Heart right ventricle (tissue), 16 donors: ENCODE measurements around the gene DNAL1. TPM values are rescaled to one million over a fixed set of nuclear protein-coding genes. Genes with fewer than 3 reads are reported as not detected.

Experiments used
- ATAC-seq, 8 donors: fragments of 200-7000 bp; cut with Tn5 transposase; one replicate each; pipeline ENCODE4 v1.9.1; 2020; ENCODE audit warnings: mild to moderate bottlenecking in 8 of 8, moderate library complexity in 8 of 8, moderate number of reproducible peaks in 1 of 8
- DNase-seq, 2 donors: peaks; one replicate each; pipeline ENCODE4 v3.0.0-alpha.2; 2020
- H3K27ac ChIP-seq, 10 donors: fragments of 200-600 bp; sonication (generic) in 2 of 10; one replicate each; pipeline versions ENCODE4 v1.5.0 to v1.8.0; 2020 to 2022; ENCODE audit warnings: mild to moderate bottlenecking in 3 of 10
- H3K27me3 ChIP-seq, 7 donors: fragments of 200-600 bp; one replicate each; pipeline ENCODE4 v1.8.0; 2021 to 2022; ENCODE audit warnings: mild to moderate bottlenecking in 2 of 7
- H3K36me3 ChIP-seq, 9 donors: fragments of 200-600 bp; sonication (generic) in 1 of 9; one replicate each; pipeline versions ENCODE4 v1.5.0 to v1.8.0; 2020 to 2022; ENCODE audit warnings: mild to moderate bottlenecking in 2 of 9
- H3K4me1 ChIP-seq, 9 donors: fragments of 200-600 bp; sonication (generic) in 1 of 9; one replicate each; pipeline versions ENCODE4 v1.5.0 to v1.8.0; 2020 to 2022; ENCODE audit warnings: mild to moderate bottlenecking in 4 of 9
- H3K4me3 ChIP-seq, 10 donors: fragments of 200-600 bp; sonication (generic) in 2 of 10; one replicate each; pipeline versions ENCODE4 v1.5.0 to v1.8.0; 2020 to 2022; ENCODE audit warnings: mild to moderate bottlenecking in 7 of 10, moderate library complexity in 2 of 10
- H3K9me3 ChIP-seq, 11 donors: fragments of 200-600 bp in 10 of 11; sonication (generic) in 2 of 11; one replicate each; pipeline versions ENCODE4 v1.5.0 to v1.8.0; 2013 to 2022; ENCODE audit warnings: mild to moderate bottlenecking in 2 of 11, control low read depth in 1 of 11, moderate library complexity in 1 of 11
- WGBS, 2 donors: extraction: QIAGEN DNeasy Blood & Tissue Kit; methylation state at CpG; one replicate each; pipeline ENCODE4 v1.1.7; 2013; ENCODE audit warnings: inconsistent platforms in 1 of 2; 5-methylcytosine and 5-hydroxymethylcytosine counted together
- intact Hi-C, 10 donors: fragments of 100-400 bp; cut with DNase I; formaldehyde crosslinking; loops; one replicate each; pipeline versions ENCODE4 v1.11.1 to v1.14.2; 2022
- polyA plus RNA-seq, 2 donors: library from polyadenylated mRNA; stranded (reverse); fragments of 200-250 nt; gene quantifications; one replicate each; pipeline ENCODE4 v1.2.3, GENCODE V29; 2013
- total RNA-seq, 10 donors: library from RNA; stranded (reverse); fragmentation: NEBNext Ultra II Directional in 3 of 10; extraction: Animal tissue kit (Norgen Biotek cat#: 25700) in 3 of 10; gene quantifications; one replicate each; pipeline versions ENCODE4 v1.2.1 to v1.2.4, GENCODE V29; 2021 to 2023
- TF ChIP-seq, protein P1 (sequence below), 9 donors: fragments of 200-600 bp; sonication (generic) in 2 of 9; IDR thresholded peaks; one replicate each; pipeline versions ENCODE4 v1.5.0 to v1.8.0; 2021 to 2022; ENCODE audit warnings: antibody characterized with exemption in 9 of 9, mild to moderate bottlenecking in 5 of 9, moderate library complexity in 1 of 9
- donor health status: Arrhythmogenic right ventricular cardiomyopathy.
- donor health status: ischemic (EF 13 %, LVEDD 7.1; RV severe dilation, severe dysfunction).
- donor health status: healthy with polysubstance abuse.
- donor health status: DM: no; HTN: yes; CAD: no.
- donor health status: DM: no; HTN: no; CAD: no.
- donor health status: ischemic (EF 25% LVEDD 6.9; RV normal size, moderate dysfunction).
- donor health status: ischemic (EF 25% LVEDD 5.7; RV mildly dilated, moderate dysfunction).
- donor health status: healthy.
- donor health status: DM: yes; HTN: yes; CAD: no.
- donor health status: Ischemic cardiomyopathy.
- donor health status: ischemic (EF 35%, LVEDD 5.7; RV mildly dilated, moderate dysfunction).
- donor health status: nonischemic (EF 11% LVEDD 7.7; RV severe dilation, severe dysfunction).
- donor health status: DM: yes; HTN: yes; CAD: no.
- donor health status: PGD.
- donor health status: ischemic (EF 29% LVEDD 5.4; RV normal size, mild dysfunction).
- donor health status: nonischemic (EF 23%, LVEDD 6.1; RV moderate dilation, normal function).

Gene DNAL1
- total and polyA plus RNA-seq, 12 donors, result 5.9 to 21.2 (median 13.7) TPM

- H3K27ac ChIP-seq, result no peak overlapping the region
- ATAC-seq, result no peak
- H3K36me3 ChIP-seq, result peaks cover 0 to 10% (median 0%) of the 10 kb centered on the region in 9 donors
- no peak overlapping the region for H3K4me3 ChIP-seq
- H3K9me3 ChIP-seq, result no peaks in the 10 kb centered on the region
- TF ChIP-seq, protein P1, sequence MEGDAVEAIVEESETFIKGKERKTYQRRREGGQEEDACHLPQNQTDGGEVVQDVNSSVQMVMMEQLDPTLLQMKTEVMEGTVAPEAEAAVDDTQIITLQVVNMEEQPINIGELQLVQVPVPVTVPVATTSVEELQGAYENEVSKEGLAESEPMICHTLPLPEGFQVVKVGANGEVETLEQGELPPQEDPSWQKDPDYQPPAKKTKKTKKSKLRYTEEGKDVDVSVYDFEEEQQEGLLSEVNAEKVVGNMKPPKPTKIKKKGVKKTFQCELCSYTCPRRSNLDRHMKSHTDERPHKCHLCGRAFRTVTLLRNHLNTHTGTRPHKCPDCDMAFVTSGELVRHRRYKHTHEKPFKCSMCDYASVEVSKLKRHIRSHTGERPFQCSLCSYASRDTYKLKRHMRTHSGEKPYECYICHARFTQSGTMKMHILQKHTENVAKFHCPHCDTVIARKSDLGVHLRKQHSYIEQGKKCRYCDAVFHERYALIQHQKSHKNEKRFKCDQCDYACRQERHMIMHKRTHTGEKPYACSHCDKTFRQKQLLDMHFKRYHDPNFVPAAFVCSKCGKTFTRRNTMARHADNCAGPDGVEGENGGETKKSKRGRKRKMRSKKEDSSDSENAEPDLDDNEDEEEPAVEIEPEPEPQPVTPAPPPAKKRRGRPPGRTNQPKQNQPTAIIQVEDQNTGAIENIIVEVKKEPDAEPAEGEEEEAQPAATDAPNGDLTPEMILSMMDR (IDR thresholded peaks at IDR 0.05), result no peak
- H3K27me3 ChIP-seq, result no peaks in the 10 kb centered on the region
- intact Hi-C loops, result no loop called here
- 86 to 93% methylated on average over 5 of the region's 5 CpGs for WGBS, 2 donors
- H3K4me1 ChIP-seq, result peaks cover 0 to 34% (median 22%) of the 10 kb centered on the region in 9 donors
- no peak for DNase-seq
Measured at GRCh38 chr14:73710737-73711136, 66.0 kb downstream of the DNAL1 start.

GRCh38 chr14:73712071-73712506 lies 67.3 kb downstream of the DNAL1 start:
- no peaks in the 10 kb centered on the region for H3K9me3 ChIP-seq
- peak in 1 of 8 donors; percentile 2 for ATAC-seq
- WGBS, 2 donors, result 27 to 28% methylated on average over 11 of the region's 11 CpGs
- peak overlapping the region in 9 of 10 donors; percentile 61 to 95 (median 87) for H3K4me3 ChIP-seq
- peak overlapping the region in 6 of 10 donors; percentile 31 to 95 (median 62) for H3K27ac ChIP-seq
- H3K4me1 ChIP-seq, result peaks cover 0 to 38% (median 22%) of the 10 kb centered on the region in 9 donors
- intact Hi-C loops, result no loop called here
- peaks cover 0 to 24% (median 6%) of the 10 kb centered on the region in 9 donors for H3K36me3 ChIP-seq
- no peaks in the 10 kb centered on the region for H3K27me3 ChIP-seq
- TF ChIP-seq, protein P1 (IDR thresholded peaks at IDR 0.05), result no peak
- no peak for DNase-seq

- no peaks in the 10 kb centered on the region for H3K27me3 ChIP-seq
- WGBS, 2 donors, result 15 to 22% methylated on average over 20 of the region's 20 CpGs
- H3K4me1 ChIP-seq, result peaks cover 0 to 43% (median 23%) of the 10 kb centered on the region in 9 donors
- TF ChIP-seq, protein P1 (IDR thresholded peaks at IDR 0.05), result no peak
- DNase-seq (no peak), ATAC-seq (peak in 5 of 8 donors; percentile 5 to 36 (median 22))
- intact Hi-C loops, result no loop called here
- H3K9me3 ChIP-seq, result no peaks in the 10 kb centered on the region
- H3K27ac ChIP-seq, result peak overlapping the region in 7 of 10 donors; percentile 31 to 95 (median 89)
- peak overlapping the region; percentile 61 to 95 (median 82) for H3K4me3 ChIP-seq
- peaks cover 0 to 29% (median 7%) of the 10 kb centered on the region in 9 donors for H3K36me3 ChIP-seq
Measured at GRCh38 chr14:73712540-73713180, 67.9 kb downstream of the DNAL1 start.

DNA sequence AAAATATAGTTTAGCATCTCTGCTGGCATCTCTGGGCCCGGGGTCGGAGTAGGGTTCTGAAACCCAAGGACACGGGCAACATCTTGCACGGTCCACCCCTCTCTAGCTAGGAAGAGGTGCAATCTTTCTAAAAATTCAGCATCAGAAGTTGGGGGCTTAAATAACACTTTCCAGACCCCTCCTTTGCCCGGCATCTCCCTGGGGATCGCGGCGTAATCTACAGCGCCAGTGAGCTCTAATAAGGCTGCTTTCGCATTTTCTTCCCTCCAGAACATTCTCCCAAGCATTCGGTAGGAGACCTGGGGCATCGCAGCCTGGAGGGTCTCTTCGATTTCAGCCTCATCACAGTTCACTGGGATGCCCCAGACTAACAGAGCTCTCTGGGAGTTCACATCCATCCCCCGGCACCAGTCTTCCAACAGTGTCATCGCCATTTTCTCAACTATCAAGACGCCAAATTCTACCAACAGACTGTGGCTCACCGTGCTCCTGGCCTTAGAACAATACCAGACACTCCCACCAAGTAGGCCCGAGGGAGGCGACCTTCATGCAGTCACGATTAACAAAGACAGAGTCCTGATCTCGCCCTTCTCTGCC lies 68.5 kb downstream of the DNAL1 start:
- H3K27me3 ChIP-seq, result no peaks in the 10 kb centered on the region

More for the DNA sequence above, 68.5 kb downstream of the DNAL1 start:
- WGBS, 2 donors, result 5 to 11% methylated on average over 21 of the region's 21 CpGs
- intact Hi-C loops, result no loop called here
- H3K4me1 ChIP-seq, result peaks cover 0 to 50% (median 29%) of the 10 kb centered on the region in 9 donors
- H3K36me3 ChIP-seq, result peaks cover 0 to 36% (median 13%) of the 10 kb centered on the region in 9 donors
- H3K9me3 ChIP-seq, result no peaks in the 10 kb centered on the region
- H3K4me3 ChIP-seq, result peak overlapping the region; percentile 61 to 95 (median 82)
- DNase-seq, result no peak
- H3K27ac ChIP-seq, result peak overlapping the region; percentile 65 to 95 (median 88)
- peak in 4 of 8 donors; percentile 4 to 9 (median 8) for ATAC-seq
- TF ChIP-seq, protein P1 (IDR thresholded peaks at IDR 0.05), result no peak
